HepG2 (cell line): Measurements from ENCODE around the gene PIM3. TPM values are rescaled to one million over a fixed set of nuclear protein-coding genes. Genes with fewer than 3 reads are reported as not detected.

Source experiments
- ARID3A ChIP-seq: IDR thresholded peaks from 2 replicates; pipeline ENCODE4 v1.6.1; 2012; ENCODE audit warnings: low read depth, low read length, improper control_type of control experiment
- ATAD3A ChIP-seq: sonication (generic); formaldehyde crosslinking; IDR thresholded peaks from 2 replicates; pipeline ENCODE4 v1.4.0; 2020; ENCODE audit warnings: missing genetic modification reagents
- E2F5 ChIP-seq: sonication (generic); formaldehyde crosslinking; conservative IDR thresholded peaks from 2 replicates; pipeline ENCODE4 v1.4.0; 2020; ENCODE audit warnings: missing genetic modification reagents
- ESRRA ChIP-seq: sonication (generic); formaldehyde crosslinking; IDR thresholded peaks from 2 replicates; pipeline ENCODE4 v1.5.1; 2020; ENCODE audit warnings: mild to moderate bottlenecking, low read depth, missing genetic modification reagents
- FOXJ3 ChIP-seq: sonication (generic); formaldehyde crosslinking; IDR thresholded peaks from 2 replicates; pipeline ENCODE4 v1.4.0; 2020; ENCODE audit warnings: missing genetic modification reagents, mild to moderate bottlenecking, borderline replicate concordance
- FOXK2 ChIP-seq: fragments of 450-650 bp; IDR thresholded peaks from 2 replicates; pipeline ENCODE4 v1.6.1; 2016
- GPN1 ChIP-seq: sonication (generic); formaldehyde crosslinking; IDR thresholded peaks from 2 replicates; pipeline ENCODE4 v1.5.1; 2020; ENCODE audit warnings: missing genetic modification reagents, borderline replicate concordance
- HMGXB3 ChIP-seq: sonication (generic); formaldehyde crosslinking; IDR thresholded peaks from 2 replicates; pipeline ENCODE4 v1.4.0; 2020; ENCODE audit warnings: missing genetic modification reagents, borderline replicate concordance
- MZF1 ChIP-seq: sonication (generic); formaldehyde crosslinking; IDR thresholded peaks from 2 replicates; pipeline ENCODE4 v1.8.1; 2023; ENCODE audit warnings: mild to moderate bottlenecking, missing genetic modification reagents, borderline replicate concordance
- NONO ChIP-seq, 2 experiments: fragments of 450-650 bp in 1 of 2; sonication (generic) in 1 of 2; formaldehyde crosslinking in 1 of 2; IDR thresholded peaks in 1 of 2; conservative IDR thresholded peaks in 1 of 2; 2 replicates each; pipeline versions ENCODE4 v1.6.1 to v1.8.0; 2017 to 2022; ENCODE audit warnings: mild to moderate bottlenecking in 1 of 2, missing genetic modification reagents in 1 of 2, moderate library complexity in 1 of 2
- NR2F6 ChIP-seq, 2 experiments: IDR thresholded peaks; 2 replicates each; pipeline ENCODE4 v1.6.1; 2016; ENCODE audit warnings: antibody characterized with exemption in 1 of 2, mild to moderate bottlenecking in 1 of 2
- NRL ChIP-seq: sonication (generic); formaldehyde crosslinking; IDR thresholded peaks from 2 replicates; pipeline ENCODE4 v1.5.0; 2020; ENCODE audit warnings: missing genetic modification reagents, mild to moderate bottlenecking, moderate library complexity, borderline replicate concordance
- PBX3 ChIP-seq: sonication (generic); formaldehyde crosslinking; IDR thresholded peaks from 2 replicates; pipeline ENCODE4 v1.8.1; 2023; ENCODE audit warnings: missing genetic modification reagents, inconsistent platforms, borderline replicate concordance
- SP2 ChIP-seq: sonication (generic); formaldehyde crosslinking; IDR thresholded peaks from 2 replicates; pipeline ENCODE4 v1.5.1; 2020; ENCODE audit warnings: mild to moderate bottlenecking, missing genetic modification reagents
- TAF15 ChIP-seq: fragments of 200-400 bp; formaldehyde crosslinking; IDR thresholded peaks from one replicate; pipeline ENCODE4 v1.6.1; 2018; ENCODE audit warnings: mild to moderate bottlenecking, low read depth, low read length; ENCODE audit not compliant: poor library complexity, severe bottlenecking
- ZNF124 ChIP-seq: sonication (generic); formaldehyde crosslinking; IDR thresholded peaks from 2 replicates; pipeline ENCODE4 v1.4.0; 2020; ENCODE audit warnings: missing genetic modification reagents
- ZNF552 ChIP-seq: sonication (generic); formaldehyde crosslinking; IDR thresholded peaks from 2 replicates; pipeline ENCODE4 v1.9.0; 2022; ENCODE audit warnings: missing genetic modification reagents, mild to moderate bottlenecking, borderline replicate concordance
- ZNF557 ChIP-seq: sonication (generic); formaldehyde crosslinking; IDR thresholded peaks from 2 replicates; pipeline ENCODE4 v1.4.0; 2020; ENCODE audit warnings: missing genetic modification reagents
- ZNF577 ChIP-seq: sonication (generic); formaldehyde crosslinking; IDR thresholded peaks from 2 replicates; pipeline ENCODE4 v1.4.0; 2020; ENCODE audit warnings: mild to moderate bottlenecking, low read depth, missing genetic modification reagents, borderline replicate concordance
- polyA plus RNA-seq, 8 experiments: library from polyadenylated mRNA; depleted of rRNA in 3 of 8; stranded (reverse) in 7 of 8; unstranded in 1 of 8; fragments of >200 nt; fragmentation: Illumina TruSeq in 4 of 8; extraction: Trizol in 4 of 8; gene quantifications; 2 replicates each; pipeline versions ENCODE4 v1.2.1 to v1.2.3, GENCODE V29; 2011 to 2016; ENCODE audit warnings: low read depth in 4 of 8, missing spikeins in 1 of 8, mixed read lengths in 1 of 8; ENCODE audit not compliant: insufficient read depth in 1 of 8
- total RNA-seq, 5 experiments: library from RNA; depleted of rRNA; stranded (reverse); fragments of >200 nt; fragmentation: Illumina TruSeq; extraction: Trizol; gene quantifications; 2 replicates each; pipeline ENCODE4 v1.2.3, GENCODE V29; 2016; ENCODE audit warnings: low read depth in 1 of 5

PIM3 gene
- total and polyA plus RNA-seq, 2 of the 13 experiments (the other 11 are each of a cell fraction or from before 2014, with no cell fraction given): 21.6 to 31.2 TPM

- no peak for TF ChIP-seq ARID3A
- no peak for TF ChIP-seq E2F5 (CRISPR knock-in tag)
- TF ChIP-seq MZF1: no peak
- peak; percentile 38 for TF ChIP-seq NR2F6 (IDR thresholded peaks at IDR 0.05)
- TF ChIP-seq NR2F6 (CRISPR knock-in tag; IDR thresholded peaks at IDR 0.05): peak; percentile 58; the same call in 1 of the 2 replicates
- no peak for TF ChIP-seq ZNF552 (CRISPR knock-in tag)
- TF ChIP-seq ATAD3A (CRISPR knock-in tag): no peak
- TF ChIP-seq SP2 (CRISPR knock-in tag): peak; percentile 11; the same call in 1 of the 2 replicates
- TF ChIP-seq NONO (IDR thresholded peaks at IDR 0.05): no peak
- 0 out of 2 replicates have a peak, but pooled peaks have one; percentile 21 for TF ChIP-seq NONO (CRISPR knock-in tag; conservative IDR thresholded peaks at IDR 0.05)
- TF ChIP-seq NRL (CRISPR knock-in tag): no peak
- no peak for TF ChIP-seq PBX3 (CRISPR knock-in tag)
- no peak for TF ChIP-seq FOXJ3 (CRISPR knock-in tag)
- TF ChIP-seq TAF15: peak; percentile 22
- no peak for TF ChIP-seq FOXK2
- no peak for TF ChIP-seq ZNF124 (CRISPR knock-in tag)
- no peak for TF ChIP-seq ZNF577
- no peak for TF ChIP-seq GPN1 (CRISPR knock-in tag)
- 0 out of 2 replicates have a peak, but pooled peaks have one; percentile 38 for TF ChIP-seq ZNF557
- TF ChIP-seq HMGXB3 (CRISPR knock-in tag): 0 out of 2 replicates have a peak, but pooled peaks have one; percentile 36
- no peak for TF ChIP-seq ESRRA
Observed at GRCh38 chr22:49958931-49959781, 1.4 kb upstream of the PIM3 start (continued).
